Measurements from ENCODE around the gene ARL14EP.

The ARL14EP gene

GRCh38 chr11:30326906-30327305 is 4.0 kb downstream of the ARL14EP start:
- no peak overlapping the region for H3K27ac ChIP-seq

DNA sequence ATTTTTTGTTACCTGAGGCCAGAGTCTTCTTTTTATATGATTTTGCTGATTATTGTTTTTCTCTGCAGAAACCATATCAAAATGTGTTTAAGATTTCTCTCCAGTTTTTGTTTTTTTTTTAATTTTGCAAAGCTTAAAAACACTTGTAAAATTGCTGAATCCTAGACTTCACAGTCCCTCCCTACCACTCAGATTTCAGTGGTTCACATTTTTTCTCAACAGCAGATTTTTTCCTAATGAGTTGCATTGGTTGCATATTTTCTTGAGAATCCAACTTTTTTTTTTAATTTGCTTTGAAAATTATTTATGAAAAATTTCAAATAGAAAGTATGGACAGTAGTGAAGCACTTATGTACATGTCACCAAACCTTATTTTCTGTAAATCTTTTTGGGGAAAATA is 5.8 kb downstream of the ARL14EP start:
- no peak overlapping the region for H3K27ac ChIP-seq
- TF ChIP-seq, protein P1, sequence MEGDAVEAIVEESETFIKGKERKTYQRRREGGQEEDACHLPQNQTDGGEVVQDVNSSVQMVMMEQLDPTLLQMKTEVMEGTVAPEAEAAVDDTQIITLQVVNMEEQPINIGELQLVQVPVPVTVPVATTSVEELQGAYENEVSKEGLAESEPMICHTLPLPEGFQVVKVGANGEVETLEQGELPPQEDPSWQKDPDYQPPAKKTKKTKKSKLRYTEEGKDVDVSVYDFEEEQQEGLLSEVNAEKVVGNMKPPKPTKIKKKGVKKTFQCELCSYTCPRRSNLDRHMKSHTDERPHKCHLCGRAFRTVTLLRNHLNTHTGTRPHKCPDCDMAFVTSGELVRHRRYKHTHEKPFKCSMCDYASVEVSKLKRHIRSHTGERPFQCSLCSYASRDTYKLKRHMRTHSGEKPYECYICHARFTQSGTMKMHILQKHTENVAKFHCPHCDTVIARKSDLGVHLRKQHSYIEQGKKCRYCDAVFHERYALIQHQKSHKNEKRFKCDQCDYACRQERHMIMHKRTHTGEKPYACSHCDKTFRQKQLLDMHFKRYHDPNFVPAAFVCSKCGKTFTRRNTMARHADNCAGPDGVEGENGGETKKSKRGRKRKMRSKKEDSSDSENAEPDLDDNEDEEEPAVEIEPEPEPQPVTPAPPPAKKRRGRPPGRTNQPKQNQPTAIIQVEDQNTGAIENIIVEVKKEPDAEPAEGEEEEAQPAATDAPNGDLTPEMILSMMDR (conservative IDR thresholded peaks at IDR 0.05), result no peak

More at GRCh38 chr11:30326906-30327305, 4.0 kb downstream of the ARL14EP start:
- TF ChIP-seq, protein P1 (conservative IDR thresholded peaks at IDR 0.05), result no peak

GRCh38 chr11:30329150-30329940 is 6.4 kb downstream of the ARL14EP start:
- no peak overlapping the region for H3K27ac ChIP-seq
- TF ChIP-seq, protein P1 (conservative IDR thresholded peaks at IDR 0.05), result no peak

DNA sequence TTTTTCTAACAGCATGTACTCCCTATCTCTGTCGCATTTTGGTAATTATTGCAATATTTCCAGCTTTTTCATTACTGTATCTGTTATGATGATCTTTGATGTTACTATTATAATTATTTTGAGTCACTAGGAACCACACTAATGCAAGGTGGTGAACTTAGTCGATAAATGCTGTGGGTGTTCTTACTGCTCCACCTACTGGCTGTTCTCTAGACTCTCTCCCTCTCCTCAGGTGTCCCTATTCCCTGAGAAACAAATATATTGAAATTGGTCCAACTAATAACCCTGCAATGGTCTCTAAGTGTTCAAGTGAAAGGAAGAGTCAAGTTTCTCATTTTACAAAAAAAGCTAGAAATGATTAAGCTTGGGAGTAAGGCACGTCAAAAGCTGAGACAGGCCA is 10.5 kb downstream of the ARL14EP start:
- TF ChIP-seq, protein P1 (conservative IDR thresholded peaks at IDR 0.05), result peak; percentile 85
- H3K27ac ChIP-seq, result no peak overlapping the region

DNA sequence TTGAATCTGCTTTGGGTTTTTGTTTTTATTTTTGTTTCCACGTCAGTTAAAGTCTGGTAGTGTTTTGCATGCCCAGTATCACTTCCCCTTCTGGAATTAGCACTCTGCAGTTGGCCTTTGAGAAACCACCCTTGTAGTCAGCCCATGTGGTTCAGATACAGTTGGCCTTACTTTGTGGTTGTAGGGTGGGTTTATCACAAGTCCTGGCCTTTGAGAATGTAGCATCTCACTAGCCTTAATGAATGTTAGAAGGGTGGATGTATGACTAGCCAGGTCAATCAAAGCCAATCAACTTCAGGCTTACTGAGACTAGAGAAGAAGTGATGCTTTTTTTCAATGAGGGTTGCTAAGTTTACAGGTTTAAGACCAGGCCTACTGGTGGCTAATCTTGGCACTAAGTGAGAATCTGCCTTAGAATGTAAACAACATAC is 19.8 kb downstream of the ARL14EP start:
- H3K27ac ChIP-seq, result no peak overlapping the region
- TF ChIP-seq, protein P1 (conservative IDR thresholded peaks at IDR 0.05), result no peak

- TF ChIP-seq, protein P1 (conservative IDR thresholded peaks at IDR 0.05), result no peak
- no peak overlapping the region for H3K27ac ChIP-seq
Measured at GRCh38 chr11:30344085-30344484, 21.2 kb downstream of the ARL14EP start.

DNA sequence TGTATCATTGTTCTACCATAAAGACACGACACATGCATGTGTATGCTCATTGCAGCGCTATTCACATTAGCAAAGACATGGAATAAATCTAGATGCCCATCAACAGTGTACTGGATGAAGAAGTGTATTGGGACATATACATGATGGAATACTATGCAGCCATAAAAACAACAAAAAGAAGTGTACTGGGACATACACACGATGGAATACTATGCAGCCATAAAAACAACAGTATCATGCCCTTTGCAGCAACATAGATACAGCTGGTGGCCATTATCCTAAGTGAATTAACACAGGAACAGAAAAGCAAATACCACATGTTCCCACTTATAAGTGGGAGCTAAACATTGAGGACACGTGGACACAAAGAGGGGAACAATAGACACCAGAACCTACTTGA is 22.7 kb downstream of the ARL14EP start:
- H3K27ac ChIP-seq, result no peak overlapping the region
- TF ChIP-seq, protein P1 (conservative IDR thresholded peaks at IDR 0.05), result no peak

Data from VCaP (cell line).